Stimulated activated memory B cell treated with anti-CD40 and anti-IgM and Interleukin-4, amounts not matched to agents 10 μg/mL and 1 μg/mL and 100 μg/mL, for 72 hours (primary cell): ENCODE measurements around the gene SEMA3D.

Source experiments
- ATAC-seq: fragments of 150-1000 bp; cut with Tn5 transposase; 2 replicates; pipeline ENCODE4 v1.10.0; 2021
- H3K27ac Mint-ChIP-seq: one replicate; pipeline ENCODE4 v1.8.0; 2022; ENCODE audit warnings: mild to moderate bottlenecking, mixed read lengths
- H3K27me3 Mint-ChIP-seq: one replicate; pipeline ENCODE4 v1.8.0; 2022; ENCODE audit warnings: mixed read lengths
- H3K36me3 Mint-ChIP-seq: one replicate; pipeline ENCODE4 v1.8.0; 2022; ENCODE audit warnings: mixed read lengths
- H3K4me1 Mint-ChIP-seq: one replicate; pipeline ENCODE4 v1.8.0; 2022; ENCODE audit warnings: mixed read lengths
- H3K4me3 Mint-ChIP-seq: one replicate; pipeline ENCODE4 v1.8.0; 2022; ENCODE audit warnings: mild to moderate bottlenecking, moderate library complexity, mixed read lengths
- H3K9me3 Mint-ChIP-seq: one replicate; pipeline ENCODE4 v1.8.0; 2022; ENCODE audit warnings: mixed read lengths

Gene SEMA3D

GRCh38 chr7:85119934-85120333 is 66.9 kb downstream of the SEMA3D start:
- ATAC-seq: no peak
- Mint-ChIP-seq H3K27me3 (no peaks in the 10 kb centered on the region), H3K27ac (no peak overlapping the region), H3K36me3 (no peaks in the 10 kb centered on the region), H3K4me1 (no peaks in the 10 kb centered on the region), H3K9me3 (no peaks in the 10 kb centered on the region), H3K4me3 (no peak overlapping the region)

GRCh38 chr7:85115862-85116261 is 71.0 kb downstream of the SEMA3D start:
- no peak overlapping the region for H3K4me3 Mint-ChIP-seq
- no peaks in the 10 kb centered on the region for H3K9me3 Mint-ChIP-seq
- H3K36me3 Mint-ChIP-seq: no peaks in the 10 kb centered on the region
- H3K4me1 Mint-ChIP-seq: no peaks in the 10 kb centered on the region
- no peak for ATAC-seq
- H3K27ac Mint-ChIP-seq: no peak overlapping the region
- H3K27me3 Mint-ChIP-seq: no peaks in the 10 kb centered on the region

- Mint-ChIP-seq H3K9me3 (no peaks in the 10 kb centered on the region), H3K4me1 (no peaks in the 10 kb centered on the region), H3K27ac (no peak overlapping the region), H3K36me3 (no peaks in the 10 kb centered on the region), H3K4me3 (no peak overlapping the region), H3K27me3 (no peaks in the 10 kb centered on the region)
- no peak for ATAC-seq
Observed at GRCh38 chr7:85115006-85115405, 71.8 kb downstream of the SEMA3D start.

- ATAC-seq: no peak
- Mint-ChIP-seq H3K4me1 (no peaks in the 10 kb centered on the region), H3K36me3 (no peaks in the 10 kb centered on the region), H3K9me3 (no peaks in the 10 kb centered on the region), H3K4me3 (no peak overlapping the region), H3K27me3 (no peaks in the 10 kb centered on the region), H3K27ac (no peak overlapping the region)
Observed at GRCh38 chr7:85114342-85114741, 72.5 kb downstream of the SEMA3D start.

GRCh38 chr7:85111761-85112160 is 75.1 kb downstream of the SEMA3D start:
- Mint-ChIP-seq H3K27me3 (no peaks in the 10 kb centered on the region), H3K36me3 (no peaks in the 10 kb centered on the region), H3K27ac (no peak overlapping the region), H3K4me1 (no peaks in the 10 kb centered on the region), H3K4me3 (no peak overlapping the region), H3K9me3 (no peaks in the 10 kb centered on the region)
- ATAC-seq: no peak

- no peak for ATAC-seq
- Mint-ChIP-seq H3K27ac (no peak overlapping the region), H3K4me3 (no peak overlapping the region), H3K9me3 (no peaks in the 10 kb centered on the region), H3K4me1 (no peaks in the 10 kb centered on the region), H3K36me3 (no peaks in the 10 kb centered on the region), H3K27me3 (no peaks in the 10 kb centered on the region)
Observed at GRCh38 chr7:85106719-85107118, 80.1 kb downstream of the SEMA3D start.

GRCh38 chr7:85104432-85105205 is 82.2 kb downstream of the SEMA3D start:
- H3K4me1 Mint-ChIP-seq: no peaks in the 10 kb centered on the region
- no peak overlapping the region for H3K4me3 Mint-ChIP-seq
- no peak overlapping the region for H3K27ac Mint-ChIP-seq
- H3K36me3 Mint-ChIP-seq: no peaks in the 10 kb centered on the region
- ATAC-seq: no peak
- H3K9me3 Mint-ChIP-seq: no peaks in the 10 kb centered on the region
- H3K27me3 Mint-ChIP-seq: no peaks in the 10 kb centered on the region

- H3K27me3 Mint-ChIP-seq: no peaks in the 10 kb centered on the region
- H3K4me1 Mint-ChIP-seq: no peaks in the 10 kb centered on the region
- no peaks in the 10 kb centered on the region for H3K9me3 Mint-ChIP-seq
- H3K4me3 Mint-ChIP-seq: no peak overlapping the region
- no peak for ATAC-seq
- no peak overlapping the region for H3K27ac Mint-ChIP-seq
- H3K36me3 Mint-ChIP-seq: no peaks in the 10 kb centered on the region
Observed at GRCh38 chr7:85103962-85104361, 82.9 kb downstream of the SEMA3D start.

- Mint-ChIP-seq H3K9me3 (no peaks in the 10 kb centered on the region), H3K4me1 (no peaks in the 10 kb centered on the region), H3K4me3 (no peak overlapping the region), H3K36me3 (no peaks in the 10 kb centered on the region), H3K27me3 (no peaks in the 10 kb centered on the region), H3K27ac (no peak overlapping the region)
- ATAC-seq: no peak
Observed at GRCh38 chr7:85103357-85103756, 83.5 kb downstream of the SEMA3D start.

GRCh38 chr7:85102813-85103350 is 84.0 kb downstream of the SEMA3D start:
- Mint-ChIP-seq H3K27me3 (no peaks in the 10 kb centered on the region), H3K27ac (no peak overlapping the region), H3K4me3 (no peak overlapping the region), H3K9me3 (no peaks in the 10 kb centered on the region), H3K36me3 (no peaks in the 10 kb centered on the region), H3K4me1 (no peaks in the 10 kb centered on the region)
- no peak for ATAC-seq

GRCh38 chr7:85101347-85101746 is 85.5 kb downstream of the SEMA3D start:
- no peaks in the 10 kb centered on the region for H3K4me1 Mint-ChIP-seq
- H3K4me3 Mint-ChIP-seq: no peak overlapping the region
- ATAC-seq: no peak
- H3K9me3 Mint-ChIP-seq: no peaks in the 10 kb centered on the region
- H3K36me3 Mint-ChIP-seq: no peaks in the 10 kb centered on the region
- H3K27me3 Mint-ChIP-seq: no peaks in the 10 kb centered on the region
- no peak overlapping the region for H3K27ac Mint-ChIP-seq

- no peak overlapping the region for H3K27ac Mint-ChIP-seq
- no peak for ATAC-seq
- H3K4me1 Mint-ChIP-seq: no peaks in the 10 kb centered on the region
- H3K4me3 Mint-ChIP-seq: no peak overlapping the region
- H3K9me3 Mint-ChIP-seq: no peaks in the 10 kb centered on the region
- H3K27me3 Mint-ChIP-seq: no peaks in the 10 kb centered on the region
- no peaks in the 10 kb centered on the region for H3K36me3 Mint-ChIP-seq
Observed at GRCh38 chr7:85097844-85098243, 89.0 kb downstream of the SEMA3D start.

- Mint-ChIP-seq H3K4me3 (no peak overlapping the region), H3K4me1 (no peaks in the 10 kb centered on the region), H3K36me3 (no peaks in the 10 kb centered on the region), H3K9me3 (peaks cover 2% of the 10 kb centered on the region), H3K27ac (no peak overlapping the region), H3K27me3 (no peaks in the 10 kb centered on the region)
- no peak for ATAC-seq
Observed at GRCh38 chr7:85095806-85096205, 91.0 kb downstream of the SEMA3D start.

- no peak overlapping the region for H3K27ac Mint-ChIP-seq
- no peaks in the 10 kb centered on the region for H3K4me1 Mint-ChIP-seq
- ATAC-seq: no peak
- peaks cover 3% of the 10 kb centered on the region for H3K9me3 Mint-ChIP-seq
- no peaks in the 10 kb centered on the region for H3K27me3 Mint-ChIP-seq
- no peak overlapping the region for H3K4me3 Mint-ChIP-seq
- no peaks in the 10 kb centered on the region for H3K36me3 Mint-ChIP-seq
Observed at GRCh38 chr7:85095366-85095765, 91.5 kb downstream of the SEMA3D start.

- Mint-ChIP-seq H3K27me3 (no peaks in the 10 kb centered on the region), H3K27ac (no peak overlapping the region), H3K9me3 (peaks cover 3% of the 10 kb centered on the region), H3K4me3 (no peak overlapping the region), H3K4me1 (no peaks in the 10 kb centered on the region), H3K36me3 (no peaks in the 10 kb centered on the region)
- no peak for ATAC-seq
Observed at GRCh38 chr7:85094046-85094725, 92.7 kb downstream of the SEMA3D start.

- no peak overlapping the region for H3K27ac Mint-ChIP-seq
- no peaks in the 10 kb centered on the region for H3K27me3 Mint-ChIP-seq
- no peaks in the 10 kb centered on the region for H3K4me1 Mint-ChIP-seq
- H3K4me3 Mint-ChIP-seq: no peak overlapping the region
- ATAC-seq: no peak
- no peaks in the 10 kb centered on the region for H3K36me3 Mint-ChIP-seq
- H3K9me3 Mint-ChIP-seq: peaks cover 3% of the 10 kb centered on the region
Observed at GRCh38 chr7:85091565-85091928, 95.3 kb downstream of the SEMA3D start.
